ENCODE results near the gene MRPS22.

MRPS22 gene

GRCh38 chr3:139307072-139307491 is 36.7 kb upstream of the MRPS22 start:
- TF ChIP-seq SIN3A (IDR thresholded peaks at IDR 0.05; ENCODE audit: borderline replicate concordance, insufficient read depth, low read length): no peak
- no peak for TF ChIP-seq REST (IDR thresholded peaks at IDR 0.05; ENCODE audit: insufficient read depth in 1 of 2, low read depth in 2 of 2, low read length in 2 of 2)
- no peak for TF ChIP-seq FOXP2 (optimal IDR thresholded peaks at IDR 0.05; ENCODE audit: borderline replicate concordance, extremely low read depth, extremely low read length, insufficient read depth)
- no peak for TF ChIP-seq POLR2AphosphoS5 (IDR thresholded peaks at IDR 0.05; ENCODE audit: low read depth, low read length)
- no peak for TF ChIP-seq TAF1 (IDR thresholded peaks at IDR 0.05; ENCODE audit: borderline replicate concordance, insufficient read depth, low read length)

GRCh38 chr3:139307601-139308555 is 35.9 kb upstream of the MRPS22 start:
- TF ChIP-seq REST (IDR thresholded peaks at IDR 0.05; ENCODE audit: insufficient read depth in 1 of 2, low read depth in 2 of 2, low read length in 2 of 2) (no peak), TAF1 (IDR thresholded peaks at IDR 0.05; ENCODE audit: borderline replicate concordance, insufficient read depth, low read length) (no peak), SIN3A (IDR thresholded peaks at IDR 0.05; ENCODE audit: borderline replicate concordance, insufficient read depth, low read length) (no peak), FOXP2 (optimal IDR thresholded peaks at IDR 0.05; ENCODE audit: borderline replicate concordance, extremely low read depth, extremely low read length, insufficient read depth) (no peak), POLR2AphosphoS5 (IDR thresholded peaks at IDR 0.05; ENCODE audit: low read depth, low read length) (no peak)

- no peak for TF ChIP-seq TAF1 (IDR thresholded peaks at IDR 0.05; ENCODE audit: borderline replicate concordance, insufficient read depth, low read length)
Observed at GRCh38 chr3:139308560-139308959, 35.3 kb upstream of the MRPS22 start.

GRCh38 chr3:139309061-139309591 is 34.7 kb upstream of the MRPS22 start:
- no peak for TF ChIP-seq POLR2AphosphoS5 (IDR thresholded peaks at IDR 0.05; ENCODE audit: low read depth, low read length)
- no peak for TF ChIP-seq SIN3A (IDR thresholded peaks at IDR 0.05; ENCODE audit: borderline replicate concordance, insufficient read depth, low read length)
- no peak for TF ChIP-seq TAF1 (IDR thresholded peaks at IDR 0.05; ENCODE audit: borderline replicate concordance, insufficient read depth, low read length)
- TF ChIP-seq REST (IDR thresholded peaks at IDR 0.05; ENCODE audit: insufficient read depth in 1 of 2, low read depth in 2 of 2, low read length in 2 of 2): no peak
- no peak for TF ChIP-seq FOXP2 (optimal IDR thresholded peaks at IDR 0.05; ENCODE audit: borderline replicate concordance, extremely low read depth, extremely low read length, insufficient read depth)

GRCh38 chr3:139309880-139310279 is 33.9 kb upstream of the MRPS22 start:
- no peak for TF ChIP-seq TAF1 (IDR thresholded peaks at IDR 0.05; ENCODE audit: borderline replicate concordance, insufficient read depth, low read length)
- TF ChIP-seq REST (IDR thresholded peaks at IDR 0.05; ENCODE audit: insufficient read depth in 1 of 2, low read depth in 2 of 2, low read length in 2 of 2): no peak
- TF ChIP-seq FOXP2 (optimal IDR thresholded peaks at IDR 0.05; ENCODE audit: borderline replicate concordance, extremely low read depth, extremely low read length, insufficient read depth): no peak
- no peak for TF ChIP-seq POLR2AphosphoS5 (IDR thresholded peaks at IDR 0.05; ENCODE audit: low read depth, low read length)
- TF ChIP-seq SIN3A (IDR thresholded peaks at IDR 0.05; ENCODE audit: borderline replicate concordance, insufficient read depth, low read length): no peak
